OCI-LY3 (cell line): Measurements from ENCODE around the gene STK17A.

Source experiments
- CTCF ChIP-seq: fragments of 200-600, 300-600 bp; sonication (generic); IDR thresholded peaks from 2 replicates; pipeline ENCODE4 v1.5.1; 2014; ENCODE audit warnings: antibody characterized with exemption, low read length, low read depth
- EZH2phosphoT487 ChIP-seq: fragments of 200-600 bp; shearing (Covaris generic); IDR thresholded peaks from 2 replicates; pipeline ENCODE4 v1.6.1; 2018; ENCODE audit warnings: antibody characterized with exemption, mixed run types, low read depth

GRCh38 chr7:43550427-43550826 is 32.5 kb upstream of the STK17A start:
- no peak for TF ChIP-seq CTCF
- TF ChIP-seq EZH2phosphoT487, result no peak
